Measurements from ENCODE around the gene MXRA8. TPM values are rescaled to one million over a fixed set of nuclear protein-coding genes. Genes with fewer than 3 reads are reported as not detected.

MXRA8 gene
- total RNA-seq, 1 donor: 249 TPM

DNA sequence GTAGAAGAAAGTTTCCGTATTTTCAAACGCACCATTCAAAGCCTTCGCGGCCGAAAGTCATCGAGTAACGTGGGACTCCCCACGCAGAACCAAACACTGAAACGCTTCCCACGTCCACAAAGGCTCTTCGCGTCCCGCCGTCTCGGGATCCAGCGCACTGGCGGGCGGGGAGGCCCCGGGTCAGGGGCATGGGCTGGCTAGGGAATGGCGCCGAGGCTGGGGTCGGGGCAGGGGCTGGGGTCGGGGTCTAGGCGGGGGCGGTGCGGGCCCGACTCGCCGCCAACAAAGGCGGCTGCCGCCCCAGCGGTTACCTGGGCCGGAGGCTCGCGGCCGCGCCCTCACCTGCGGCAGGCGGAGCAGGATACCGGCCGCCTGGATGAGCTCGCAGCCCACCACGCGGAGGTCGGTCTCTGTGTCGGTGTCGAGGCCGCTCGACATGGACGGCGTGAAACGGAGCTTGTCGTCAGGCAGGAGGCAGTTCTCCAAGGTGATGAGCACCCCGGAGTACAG is 40.4 kb upstream of the MXRA8 start:
- no peak for TF ChIP-seq CTCF (IDR thresholded peaks at IDR 0.05; ENCODE audit: insufficient read depth, low read depth, low read length)
- peak overlapping the region; percentile 81 for H3K4me3 ChIP-seq (ENCODE audit: low read depth, low read length)
- DNase-seq (ENCODE audit: low read depth): no peak

DNA sequence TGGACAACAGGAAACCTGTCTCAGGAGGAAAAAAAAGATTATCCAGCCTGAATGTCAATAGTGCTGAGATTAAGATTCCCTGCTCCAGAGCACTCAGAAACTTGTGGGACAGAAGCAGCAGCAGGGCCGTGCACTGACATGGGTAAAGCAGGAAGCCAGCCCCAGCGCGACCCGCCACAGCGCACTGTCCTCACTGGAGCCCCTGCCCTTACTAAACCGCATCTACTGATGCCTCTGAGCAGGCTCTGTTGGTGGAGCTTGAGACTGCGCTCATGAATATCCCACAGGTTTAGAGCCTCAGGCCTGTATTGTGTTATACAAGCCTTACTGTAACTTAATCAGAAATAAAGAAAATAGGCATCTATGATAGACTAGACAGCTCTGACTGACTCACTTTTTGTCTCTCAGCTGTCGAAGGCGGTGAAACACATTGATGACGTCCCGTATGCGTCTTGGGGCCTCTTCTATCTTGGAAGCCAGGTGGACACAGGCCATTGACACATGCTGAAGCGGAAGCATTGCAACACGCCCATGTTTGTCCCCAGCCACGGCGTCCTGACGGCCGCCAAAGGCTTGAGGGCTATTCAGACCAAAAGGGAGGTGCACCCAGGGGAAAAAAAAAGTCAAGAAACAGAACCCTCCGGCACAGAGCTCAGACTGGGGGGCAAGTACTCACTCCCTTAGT is 39.6 kb upstream of the MXRA8 start:
- no peak for TF ChIP-seq CTCF (IDR thresholded peaks at IDR 0.05; ENCODE audit: insufficient read depth, low read depth, low read length)
- peak overlapping the region; percentile 81 for H3K4me3 ChIP-seq (ENCODE audit: low read depth, low read length)
- DNase-seq (ENCODE audit: low read depth): peak; percentile 54

- H3K4me3 ChIP-seq (ENCODE audit: low read depth, low read length): no peak overlapping the region
- no peak for DNase-seq (ENCODE audit: low read depth)
- no peak for TF ChIP-seq CTCF (IDR thresholded peaks at IDR 0.05; ENCODE audit: insufficient read depth, low read depth, low read length)
Observed at GRCh38 chr1:1395166-1395565, 36.8 kb upstream of the MXRA8 start.

DNA sequence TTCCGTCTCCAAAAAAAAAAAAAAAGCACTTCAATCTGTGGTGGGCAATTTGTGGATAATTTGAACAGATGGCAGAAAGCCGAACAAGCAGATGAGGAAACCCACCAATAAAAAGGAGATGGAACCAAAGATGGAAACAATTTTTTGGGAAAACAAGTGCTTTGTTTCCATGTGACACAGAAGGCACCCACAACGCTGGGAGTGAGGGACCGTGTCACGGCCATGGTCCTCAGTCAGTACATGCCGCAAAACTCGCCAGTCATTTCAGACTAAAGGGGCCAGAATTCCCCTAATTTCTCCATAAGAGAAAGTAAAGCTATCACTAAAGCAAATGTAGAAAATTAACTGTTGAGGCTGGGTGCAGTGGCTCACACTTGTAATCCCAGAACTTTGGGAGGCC is 35.8 kb upstream of the MXRA8 start:
- no peak overlapping the region for H3K4me3 ChIP-seq (ENCODE audit: low read depth, low read length)
- TF ChIP-seq CTCF (IDR thresholded peaks at IDR 0.05; ENCODE audit: insufficient read depth, low read depth, low read length): no peak
- no peak for DNase-seq (ENCODE audit: low read depth)

DNA sequence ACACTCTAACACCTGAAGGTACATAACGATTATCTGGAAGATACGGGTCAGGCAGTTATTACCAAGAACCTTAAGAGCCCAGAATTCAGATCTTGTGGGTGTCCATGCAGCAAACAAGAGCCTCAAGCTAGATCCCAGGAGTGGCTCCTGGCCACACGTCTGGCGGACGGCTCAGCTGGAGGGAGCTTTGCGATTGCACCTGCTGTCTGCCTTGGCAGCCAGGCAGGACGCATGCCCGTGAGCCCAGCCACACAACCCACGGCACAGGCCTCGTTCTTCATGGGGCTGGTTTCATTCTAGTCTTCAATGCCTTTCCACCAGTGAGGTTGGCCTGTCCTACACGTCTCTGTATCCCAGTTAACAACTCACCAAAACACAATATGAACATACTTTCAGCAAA is 35.1 kb upstream of the MXRA8 start:
- H3K4me3 ChIP-seq (ENCODE audit: low read depth, low read length): no peak overlapping the region
- no peak for DNase-seq (ENCODE audit: low read depth)
- TF ChIP-seq CTCF (IDR thresholded peaks at IDR 0.05; ENCODE audit: insufficient read depth, low read depth, low read length): no peak

DNA sequence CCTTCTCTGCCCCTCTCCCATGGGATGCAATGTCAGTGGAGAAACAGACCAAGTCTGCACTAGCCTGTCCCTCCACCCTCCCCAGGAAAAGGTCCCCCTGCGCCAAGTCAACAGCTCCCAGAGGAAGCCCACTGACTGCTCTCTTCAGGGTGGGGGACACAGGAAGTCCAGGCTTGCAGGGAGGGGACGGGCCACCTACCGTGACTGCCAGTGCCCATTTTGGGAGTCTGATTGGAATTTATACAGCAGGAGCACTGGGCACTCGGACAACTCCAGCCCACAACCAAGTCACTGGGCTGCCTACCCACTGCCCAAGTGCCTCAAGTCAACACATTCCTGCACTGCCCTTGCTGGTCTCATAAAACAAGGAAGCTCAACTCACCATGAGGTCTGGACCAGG is 34.7 kb upstream of the MXRA8 start:
- H3K4me3 ChIP-seq (ENCODE audit: low read depth, low read length): no peak overlapping the region
- no peak for TF ChIP-seq CTCF (IDR thresholded peaks at IDR 0.05; ENCODE audit: insufficient read depth, low read depth, low read length)
- DNase-seq (ENCODE audit: low read depth): no peak

DNA sequence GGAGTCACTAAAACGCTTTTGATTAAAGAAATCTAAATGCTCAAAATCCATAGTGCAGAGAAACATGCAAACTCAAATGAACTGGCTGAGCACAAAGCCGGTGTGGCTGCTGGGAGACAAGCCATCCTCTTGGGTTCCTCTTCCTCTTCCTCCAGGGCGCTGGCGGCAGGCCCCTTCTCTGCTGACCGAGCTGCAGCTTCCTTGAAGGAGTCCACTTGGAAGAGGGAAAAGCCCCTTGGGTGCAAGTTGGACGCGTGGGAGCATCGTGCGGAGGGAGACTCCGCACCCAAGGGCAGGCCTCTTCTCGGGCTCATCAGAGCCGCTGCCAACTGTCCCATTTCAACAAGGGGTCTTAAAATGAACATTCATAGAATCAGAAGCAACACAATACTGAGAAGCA is 32.9 kb upstream of the MXRA8 start:
- DNase-seq (ENCODE audit: low read depth): no peak
- H3K4me3 ChIP-seq (ENCODE audit: low read depth, low read length): no peak overlapping the region
- no peak for TF ChIP-seq CTCF (IDR thresholded peaks at IDR 0.05; ENCODE audit: insufficient read depth, low read depth, low read length)

Measured in fibroblast of villous mesenchyme (primary cell).